ENCODE results near the gene EFCAB14.
A peak's percentile ranks its signal among the peaks of the same experiment; 100 is the strongest.

Gene EFCAB14, protein sequence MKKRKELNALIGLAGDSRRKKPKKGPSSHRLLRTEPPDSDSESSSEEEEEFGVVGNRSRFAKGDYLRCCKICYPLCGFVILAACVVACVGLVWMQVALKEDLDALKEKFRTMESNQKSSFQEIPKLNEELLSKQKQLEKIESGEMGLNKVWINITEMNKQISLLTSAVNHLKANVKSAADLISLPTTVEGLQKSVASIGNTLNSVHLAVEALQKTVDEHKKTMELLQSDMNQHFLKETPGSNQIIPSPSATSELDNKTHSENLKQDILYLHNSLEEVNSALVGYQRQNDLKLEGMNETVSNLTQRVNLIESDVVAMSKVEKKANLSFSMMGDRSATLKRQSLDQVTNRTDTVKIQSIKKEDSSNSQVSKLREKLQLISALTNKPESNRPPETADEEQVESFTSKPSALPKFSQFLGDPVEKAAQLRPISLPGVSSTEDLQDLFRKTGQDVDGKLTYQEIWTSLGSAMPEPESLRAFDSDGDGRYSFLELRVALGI

GRCh38 chr1:46718727-46719622 is at the start of gene EFCAB14:
Gene EFCAB14, minus strand, starts transcription at chr1:46719114. Its CDS starts 1,027 bp downstream, at chr1:46718087.
- peaks cover 4% of the 10 kb centered on the region for H3K36me3 ChIP-seq (replicated peaks; ENCODE audit: low read depth, low read length)
- peak within 1 kb of the TSS; percentile 55 for H2AFZ ChIP-seq (ENCODE audit: low read depth, low read length)
- H3K27ac ChIP-seq (ENCODE audit: low read length), result peak within 1 kb of the TSS; percentile 32; the same call in 1 of the 2 replicates
- no peaks in the 10 kb centered on the region for H3K27me3 ChIP-seq (ENCODE audit: low read depth, low read length)
- H3K9me3 ChIP-seq (ENCODE audit: insufficient read depth, low read length), result no peaks in the 10 kb centered on the region
- TF ChIP-seq EZH2phosphoT487 (IDR thresholded peaks at IDR 0.05; ENCODE audit: low read depth) (no peak), CTCF (IDR thresholded peaks at IDR 0.05; ENCODE audit: low read depth, low read length) (no peak)
- peak within 1 kb of the TSS; percentile 91 for H3K4me2 ChIP-seq (ENCODE audit: low read length)
- H3K4me3 ChIP-seq (ENCODE audit: low read length), result peak within 1 kb of the TSS; percentile 84
- peak within 1 kb of the TSS; percentile 87 for H3K9ac ChIP-seq (ENCODE audit: low read length)
- H3K79me2 ChIP-seq (ENCODE audit: low read length), result peaks cover 21% of the 10 kb centered on the region
- peaks cover 4% of the 10 kb centered on the region; the same call in 1 of the 2 replicates for H4K20me1 ChIP-seq (ENCODE audit: insufficient read depth, low read length)
- H3K4me1 ChIP-seq (ENCODE audit: low read length), result peaks cover 19% of the 10 kb centered on the region

DNA sequence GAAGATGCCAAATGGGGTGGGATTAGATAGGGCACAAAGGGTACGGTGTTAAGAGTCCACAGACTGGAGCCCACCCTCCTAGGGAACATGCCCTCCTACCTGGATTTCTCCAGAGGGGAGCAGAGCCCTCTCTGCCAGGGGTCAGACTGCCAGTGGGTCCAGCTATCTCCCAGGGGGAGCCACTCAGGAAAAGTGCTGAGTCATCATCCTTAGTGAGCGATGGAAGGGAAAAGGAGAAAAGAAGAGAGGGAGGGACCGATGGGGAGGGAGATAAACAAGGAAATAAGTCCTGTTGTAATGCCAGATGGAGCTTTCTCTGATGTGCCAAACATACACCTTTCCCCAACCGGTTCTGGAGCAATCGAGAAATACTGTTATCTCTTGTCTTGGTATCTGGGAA is 49.5 kb upstream of the EFCAB14 start:
- H3K4me2 ChIP-seq (ENCODE audit: low read length), result no peak overlapping the region
- H3K4me1 ChIP-seq (ENCODE audit: low read length), result no peaks in the 10 kb centered on the region
- no peaks in the 10 kb centered on the region for H3K27me3 ChIP-seq (ENCODE audit: low read depth, low read length)
- TF ChIP-seq CTCF (IDR thresholded peaks at IDR 0.05; ENCODE audit: low read depth, low read length) (no peak), EZH2phosphoT487 (IDR thresholded peaks at IDR 0.05; ENCODE audit: low read depth) (no peak)
- H3K9me3 ChIP-seq (ENCODE audit: insufficient read depth, low read length), result no peaks in the 10 kb centered on the region
- H3K36me3 ChIP-seq (replicated peaks; ENCODE audit: low read depth, low read length), result no peaks in the 10 kb centered on the region
- no peak overlapping the region for H2AFZ ChIP-seq (ENCODE audit: low read depth, low read length)
- no peaks in the 10 kb centered on the region for H4K20me1 ChIP-seq (ENCODE audit: insufficient read depth, low read length)
- no peak overlapping the region for H3K27ac ChIP-seq (ENCODE audit: low read length)
- H3K4me3 ChIP-seq (ENCODE audit: low read length), result no peak overlapping the region
- H3K79me2 ChIP-seq (ENCODE audit: low read length), result no peaks in the 10 kb centered on the region
- H3K9ac ChIP-seq (ENCODE audit: low read length), result no peak overlapping the region

GRCh38 chr1:46767649-46768282 is 48.9 kb upstream of the EFCAB14 start:
- no peak overlapping the region for H2AFZ ChIP-seq (ENCODE audit: low read depth, low read length)
- no peak overlapping the region for H3K27ac ChIP-seq (ENCODE audit: low read length)
- no peaks in the 10 kb centered on the region for H3K27me3 ChIP-seq (ENCODE audit: low read depth, low read length)
- no peaks in the 10 kb centered on the region for H3K79me2 ChIP-seq (ENCODE audit: low read length)
- no peak overlapping the region for H3K4me2 ChIP-seq (ENCODE audit: low read length)
- TF ChIP-seq EZH2phosphoT487 (IDR thresholded peaks at IDR 0.05; ENCODE audit: low read depth), result no peak
- TF ChIP-seq CTCF (IDR thresholded peaks at IDR 0.05; ENCODE audit: low read depth, low read length), result no peak
- no peaks in the 10 kb centered on the region for H3K4me1 ChIP-seq (ENCODE audit: low read length)
- no peaks in the 10 kb centered on the region for H3K36me3 ChIP-seq (replicated peaks; ENCODE audit: low read depth, low read length)
- H3K4me3 ChIP-seq (ENCODE audit: low read length), result no peak overlapping the region
- H3K9ac ChIP-seq (ENCODE audit: low read length), result no peak overlapping the region
- H3K9me3 ChIP-seq (ENCODE audit: insufficient read depth, low read length), result no peaks in the 10 kb centered on the region
- H4K20me1 ChIP-seq (ENCODE audit: insufficient read depth, low read length), result no peaks in the 10 kb centered on the region

All from OCI-LY3 (cell line).